Epithelial cell of prostate (primary cell): ENCODE data around the gene SLC66A3.

Experiments
- DNase-seq: peaks from one replicate; pipeline ENCODE4 v3.0.0-alpha.2; 2011; ENCODE audit warnings: low read depth, low spot score
- H3K27ac ChIP-seq: fragments of 450-650 bp; 2 replicates; pipeline ENCODE4 v1.5.1; 2017; ENCODE audit warnings: mild to moderate bottlenecking

SLC66A3 gene

GRCh38 chr2:11133936-11134320, 21.3 kb upstream of the SLC66A3 start:
- no peak overlapping the region for H3K27ac ChIP-seq
- no peak for DNase-seq

- no peak overlapping the region for H3K27ac ChIP-seq
- DNase-seq: no peak
These were observed 20.9 kb upstream of the SLC66A3 start for GRCh38 chr2:11134349-11134748.

GRCh38 chr2:11140492-11140891, 14.8 kb upstream of the SLC66A3 start:
- DNase-seq: no peak
- no peak overlapping the region for H3K27ac ChIP-seq

- DNase-seq: no peak
- no peak overlapping the region for H3K27ac ChIP-seq
These were observed 13.9 kb upstream of the SLC66A3 start for GRCh38 chr2:11141319-11141718.

GRCh38 chr2:11142330-11142729, 12.9 kb upstream of the SLC66A3 start:
- DNase-seq: no peak
- H3K27ac ChIP-seq: no peak overlapping the region

GRCh38 chr2:11142987-11143386, 12.3 kb upstream of the SLC66A3 start:
- no peak overlapping the region for H3K27ac ChIP-seq
- no peak for DNase-seq

- H3K27ac ChIP-seq: no peak overlapping the region
- DNase-seq: no peak
These were observed 11.1 kb upstream of the SLC66A3 start for GRCh38 chr2:11144077-11144737.

- no peak for DNase-seq
- no peak overlapping the region for H3K27ac ChIP-seq
These were observed 10.6 kb upstream of the SLC66A3 start for GRCh38 chr2:11144738-11145079.

- H3K27ac ChIP-seq: no peak overlapping the region
- DNase-seq: no peak
These were observed 9.9 kb upstream of the SLC66A3 start for GRCh38 chr2:11145350-11145749.

GRCh38 chr2:11146076-11146475, 9.2 kb upstream of the SLC66A3 start:
- no peak for DNase-seq
- H3K27ac ChIP-seq: no peak overlapping the region

GRCh38 chr2:11147263-11147662, 8.0 kb upstream of the SLC66A3 start:
- DNase-seq: no peak
- H3K27ac ChIP-seq: no peak overlapping the region

- no peak for DNase-seq
- H3K27ac ChIP-seq: no peak overlapping the region
These were observed 2.7 kb upstream of the SLC66A3 start for GRCh38 chr2:11152591-11152990.

- DNase-seq: no peak
- H3K27ac ChIP-seq: peak overlapping the region; percentile 61
These were observed 998 bp upstream of the SLC66A3 start for GRCh38 chr2:11154016-11154922.

- peak overlapping the region; percentile 61 for H3K27ac ChIP-seq
- DNase-seq: peak; percentile 60
These were observed 315 bp upstream of the SLC66A3 start for GRCh38 chr2:11154923-11155380.

- DNase-seq: no peak
These were observed 1.3 kb downstream of the SLC66A3 start for GRCh38 chr2:11156396-11157075.

GRCh38 chr2:11157296-11157695, 2.0 kb downstream of the SLC66A3 start:
- no peak for DNase-seq

More at GRCh38 chr2:11156396-11157075, 1.3 kb downstream of the SLC66A3 start:
- no peak overlapping the region for H3K27ac ChIP-seq

GRCh38 chr2:11157731-11158130, 2.5 kb downstream of the SLC66A3 start:
- H3K27ac ChIP-seq: no peak overlapping the region
- no peak for DNase-seq

More at GRCh38 chr2:11157296-11157695, 2.0 kb downstream of the SLC66A3 start:
- H3K27ac ChIP-seq: no peak overlapping the region

GRCh38 chr2:11158916-11159573, 3.8 kb downstream of the SLC66A3 start:
- no peak overlapping the region for H3K27ac ChIP-seq
- no peak for DNase-seq

GRCh38 chr2:11159574-11160170, 4.4 kb downstream of the SLC66A3 start:
- DNase-seq: no peak
- H3K27ac ChIP-seq: no peak overlapping the region

GRCh38 chr2:11160256-11160655, 5.0 kb downstream of the SLC66A3 start:
- DNase-seq: no peak
- no peak overlapping the region for H3K27ac ChIP-seq
